K562 (cell line): ENCODE measurements around the gene DHDH. TPM values are rescaled to one million over a fixed set of nuclear protein-coding genes. Genes with fewer than 3 reads are reported as not detected.

Source experiments
- ATAC-seq: fragments of 200-7000 bp; cut with Tn5 transposase; 3 replicates; pipeline ENCODE4 v1.9.1; 2020; ENCODE audit warnings: moderate library complexity
- BruUV-seq: library from RNA; stranded (reverse); fragments of 400-500 nt; replicated peaks from 2 replicates; lab custom pipeline; 2021; lab: Mats Ljungman, UMichigan
- CTCF ChIA-PET: fragments of 300-600 bp; formaldehyde crosslinking; extraction: SDS; loops from one replicate; lab custom pipeline; 2021; ENCODE audit warnings: low intra/inter-chr PET ratio; lab: Yijun Ruan, JAX
- POLR2A ChIA-PET: fragments of 300-600, 350-650 bp; sonication (Branson Sonifier 250); formaldehyde crosslinking; extraction: SDS; loops from one replicate; lab custom pipeline; 2021; ENCODE audit warnings: antibody characterized with exemption, inconsistent platforms; lab: Yijun Ruan, JAX
- DNase-seq, 4 experiments: peaks; one replicate each; pipeline versions ENCODE4 v3.0.0 to v3.0.0-alpha.2; 2011 to 2018; ENCODE audit warnings: low spot score in 3 of 4, mixed read lengths in 3 of 4; ENCODE audit errors: extremely low read depth in 1 of 4
- FAIRE-seq: peaks from 2 replicates; lab custom pipeline; 2011; peaks lifted over from hg19 to GRCh38; lab: Jason Lieb, UNC
- H2AFZ ChIP-seq: 2 replicates; pipeline ENCODE4 v1.6.0; 2011; ENCODE audit warnings: low read depth, low read length, control low read depth, inconsistent platforms
- H3K27ac ChIP-seq: fragments of 200-600 bp; 3 replicates; pipeline ENCODE4 v1.8.0; 2011; ENCODE audit warnings: low read depth, mild to moderate bottlenecking, control low read depth, inconsistent platforms, low read length, moderate library complexity, mixed read lengths; ENCODE audit errors: extremely low read depth
- H3K27me3 ChIP-seq, 2 experiments: fragments of 300-600 bp in 1 of 2; 2 replicates in 1 of 2; 3 replicates in 1 of 2; pipeline versions ENCODE4 v1.6.0 to v1.8.0; 2011; ENCODE audit warnings: inconsistent platforms in 2 of 2, low read length in 2 of 2, mild to moderate bottlenecking in 1 of 2, mixed read lengths in 1 of 2, moderate library complexity in 1 of 2; ENCODE audit not compliant: control insufficient read depth in 2 of 2, insufficient read depth in 2 of 2
- H3K36me3 ChIP-seq: fragments of 300-600 bp; 3 replicates; pipeline ENCODE4 v1.8.0; 2011; ENCODE audit warnings: mild to moderate bottlenecking, low read length, inconsistent platforms; ENCODE audit not compliant: control insufficient read depth, insufficient read depth
- H3K4me1 ChIP-seq, 2 experiments: fragments of 200-600 bp in 1 of 2; replicated peaks in 1 of 2; 2 replicates in 1 of 2; 3 replicates in 1 of 2; pipeline versions ENCODE4 v1.5.1 to v1.8.0; 2011; ENCODE audit warnings: inconsistent platforms in 2 of 2, low read length in 2 of 2, mild to moderate bottlenecking in 1 of 2, mixed read lengths in 1 of 2, moderate library complexity in 1 of 2; ENCODE audit not compliant: control insufficient read depth in 2 of 2, insufficient read depth in 2 of 2
- H3K4me2 ChIP-seq: 2 replicates; pipeline ENCODE4 v1.6.1; 2011; ENCODE audit warnings: low read length, control low read depth, inconsistent platforms, mixed read lengths; ENCODE audit not compliant: insufficient read depth
- H3K4me3 ChIP-seq: fragments of 200-600 bp; sonication (generic), shearing (Covaris generic); 2 replicates; pipeline ENCODE4 v1.5.1; 2016; ENCODE audit warnings: control low read depth, inconsistent platforms
- H3K79me2 ChIP-seq: fragments of 200-600 bp; 3 replicates; pipeline ENCODE4 v1.8.0; 2011; ENCODE audit warnings: low read length, inconsistent platforms; ENCODE audit not compliant: control insufficient read depth, insufficient read depth
- H3K9ac ChIP-seq, 2 experiments: 2 replicates each; pipeline versions ENCODE4 v1.6.0 to v1.6.1; 2011; ENCODE audit warnings: low read depth in 2 of 2, low read length in 2 of 2, control low read depth in 1 of 2, inconsistent platforms in 1 of 2, mild to moderate bottlenecking in 1 of 2, mixed read lengths in 1 of 2; ENCODE audit not compliant: insufficient read depth in 1 of 2
- H3K9me1 ChIP-seq: one replicate; pipeline ENCODE4 v1.6.0; 2011; ENCODE audit warnings: inconsistent platforms, mild to moderate bottlenecking, low read length, moderate library complexity; ENCODE audit not compliant: control insufficient read depth, insufficient read depth
- H3K9me3 ChIP-seq: replicated peaks from 2 replicates; pipeline ENCODE4 v1.5.1; 2011; ENCODE audit warnings: low read depth, low read length, inconsistent platforms; ENCODE audit not compliant: control insufficient read depth, insufficient read depth
- H4K20me1 ChIP-seq: replicated peaks from 2 replicates; pipeline ENCODE4 v1.6.1; 2011; ENCODE audit warnings: low read length, inconsistent platforms, mixed read lengths; ENCODE audit not compliant: control insufficient read depth, insufficient read depth
- FOXJ3 ChIP-seq: sonication (generic); formaldehyde crosslinking; IDR thresholded peaks from 2 replicates; pipeline ENCODE4 v1.4.0; 2020; ENCODE audit warnings: mild to moderate bottlenecking, missing genetic modification reagents
- FOXK1 ChIP-seq: sonication (generic); formaldehyde crosslinking; IDR thresholded peaks from 2 replicates; pipeline ENCODE4 v1.8.0; 2022; ENCODE audit warnings: missing genetic modification reagents, mild to moderate bottlenecking, borderline replicate concordance
- KAT7 ChIP-seq: sonication (generic); formaldehyde crosslinking; IDR thresholded peaks from 2 replicates; pipeline ENCODE4 v1.8.0; 2022; ENCODE audit warnings: missing genetic modification reagents, mild to moderate bottlenecking, borderline replicate concordance
- POLR3G ChIP-seq: IDR thresholded peaks from 2 replicates; pipeline ENCODE4 v1.6.1; 2011; ENCODE audit not compliant: insufficient read length, insufficient replicate concordance; ENCODE audit errors: extremely low read depth
- RAD21 ChIP-seq, 2 experiments: fragments of 250-450 bp in 1 of 2; fragments of 450-650 bp in 1 of 2; sonication (Bioruptor Pico) in 1 of 2; formaldehyde crosslinking in 1 of 2; IDR thresholded peaks in 1 of 2; conservative IDR thresholded peaks in 1 of 2; 2 replicates each; pipeline versions ENCODE4 v1.4.0 to v1.8.0; 2020 to 2022; ENCODE audit warnings: mild to moderate bottlenecking in 2 of 2, moderate library complexity in 1 of 2
- RB1 ChIP-seq: fragments of 450-650 bp; IDR thresholded peaks from 2 replicates; pipeline ENCODE4 v1.6.1; 2017; ENCODE audit warnings: low read depth, mild to moderate bottlenecking
- SP1 ChIP-seq: sonication (generic); formaldehyde crosslinking; IDR thresholded peaks from 2 replicates; pipeline ENCODE4 v1.8.1; 2022; ENCODE audit warnings: mild to moderate bottlenecking, missing genetic modification reagents
- TARDBP ChIP-seq: fragments of 450-650 bp; IDR thresholded peaks from 2 replicates; pipeline ENCODE4 v1.6.1; 2016
- ZC3H4 ChIP-seq: sonication (generic); formaldehyde crosslinking; IDR thresholded peaks from 2 replicates; pipeline ENCODE4 v1.9.0; 2021; ENCODE audit warnings: missing genetic modification reagents, borderline replicate concordance
- ZNF12 ChIP-seq: sonication (generic); formaldehyde crosslinking; IDR thresholded peaks from 2 replicates; pipeline ENCODE4 v1.4.0; 2020; ENCODE audit warnings: mild to moderate bottlenecking, missing genetic modification reagents
- ZNF830 ChIP-seq: fragments of 250-450 bp; sonication (Bioruptor Pico); IDR thresholded peaks from 2 replicates; pipeline ENCODE4 v1.5.0; 2021; ENCODE audit warnings: mild to moderate bottlenecking
- WGBS: fragments of 100-300 bp; shearing (Covaris generic); methylation state at CpG from one replicate; pipeline ENCODE4 v1.1.6; 2016; ENCODE audit warnings: low coverage, mixed read lengths; ENCODE audit not compliant: insufficient coverage; ENCODE audit errors: missing lambda C conversion rate; 5-methylcytosine and 5-hydroxymethylcytosine counted together
- in situ Hi-C: fragments of 300-500 bp; cut with MboI; formaldehyde crosslinking; loops from 4 replicates; pipeline ENCODE4 v1.15.0; 2018; ENCODE audit warnings: inconsistent platforms, mixed read lengths
- intact Hi-C: fragments of 100-400 bp; cut with micrococcal nuclease; formaldehyde crosslinking; loops from 2 replicates; pipeline ENCODE4 v1.14.2; 2022
- polyA plus RNA-seq, 8 experiments: library from polyadenylated mRNA; depleted of rRNA in 4 of 8; stranded (reverse) in 5 of 8; unstranded in 3 of 8; fragments of >200 nt; fragmentation: Nextera tagmentation in 2 of 8; fragmentation: Illumina TruSeq in 1 of 8; extraction: Ambion mirVana in 2 of 8; extraction: Trizol in 1 of 8; gene quantifications; 2 replicates each; pipeline versions ENCODE4 v1.2.1 to v1.2.3, GENCODE V29; 2011 to 2014; ENCODE audit warnings: inconsistent platforms in 1 of 8, missing spikeins in 1 of 8
- total RNA-seq, 7 experiments: library from RNA; depleted of rRNA in 6 of 7; stranded (reverse); fragments of >200 nt in 6 of 7; fragmentation: Illumina TruSeq in 2 of 7; extraction: Trizol in 2 of 7; gene quantifications; 2 replicates each; pipeline versions ENCODE4 v1.2.1 to v1.2.3, GENCODE V29; 2011 to 2021; ENCODE audit warnings: low replicate concordance in 1 of 7
- TF ChIP-seq, protein P1 (sequence below), 2 experiments: fragments of 450-650 bp in 1 of 2; sonication (generic) in 1 of 2; formaldehyde crosslinking in 1 of 2; IDR thresholded peaks; 2 replicates each; pipeline versions ENCODE4 v1.7.1 to v1.9.0; 2016 to 2022; ENCODE audit warnings: inconsistent platforms in 1 of 2, mild to moderate bottlenecking in 1 of 2, missing genetic modification reagents in 1 of 2

Gene DHDH
- total and polyA plus RNA-seq, 9 of the 15 experiments (the other 6 are each of a cell fraction or from before 2014, with no cell fraction given), result 0.37 to 1.9 (median 0.87) TPM

DNA sequence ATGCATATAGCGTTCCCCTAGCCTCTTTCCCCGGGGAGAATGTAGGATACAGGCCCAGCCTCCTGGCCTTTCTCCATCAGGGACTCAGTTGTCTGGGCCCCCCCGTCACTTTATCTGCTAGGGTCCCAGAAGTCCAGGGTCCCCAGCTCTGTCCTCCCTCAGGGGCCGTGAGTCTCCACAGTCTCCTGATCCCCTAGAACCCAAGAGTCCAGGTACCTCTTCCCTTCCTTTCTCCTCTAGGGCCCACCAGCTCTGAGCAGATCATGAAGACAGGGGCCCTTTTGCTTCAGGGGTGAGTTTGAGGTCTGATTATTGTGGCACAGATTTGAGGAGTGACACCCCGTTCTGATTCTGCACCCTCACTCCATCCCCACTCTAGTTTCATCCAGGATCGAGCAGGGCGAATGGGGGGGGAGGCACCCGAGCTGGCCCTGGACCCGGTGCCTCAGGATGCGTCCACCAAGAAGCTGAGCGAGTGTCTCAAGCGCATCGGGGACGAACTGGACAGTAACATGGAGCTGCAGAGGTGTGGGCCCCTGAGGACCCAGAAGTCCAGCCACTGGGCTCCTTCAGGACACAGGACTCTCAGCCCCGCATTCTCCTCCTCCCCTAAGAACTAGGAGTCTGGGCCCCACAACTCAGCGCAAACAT, 21.9 kb downstream of the DHDH start:
- intact Hi-C loops, result loop anchor here (2.0 kb wide), 1 partner anchor 23 kb away; the partner anchor contains the start of gene DHDH
- CTCF ChIA-PET, result no interaction called here
- in situ Hi-C loops, result no loop called here
- TF ChIP-seq TARDBP (no peak), ZNF830 (CRISPR knock-in tag) (no peak), SP1 (CRISPR knock-in tag) (0 out of 2 replicates have a peak, but pooled peaks have one; percentile 42), RAD21 (CRISPR knock-in tag; conservative IDR thresholded peaks at IDR 0.05 in 1 of 2, IDR thresholded peaks at IDR 0.05 in 1 of 2) (no peak), FOXK1 (CRISPR knock-in tag) (no peak), RB1 (no peak), POLR3G (no peak), ZC3H4 (no peak), FOXJ3 (CRISPR knock-in tag) (no peak), KAT7 (CRISPR knock-in tag) (peak; percentile 79), ZNF12 (CRISPR knock-in tag) (no peak)
- TF ChIP-seq, protein P1, sequence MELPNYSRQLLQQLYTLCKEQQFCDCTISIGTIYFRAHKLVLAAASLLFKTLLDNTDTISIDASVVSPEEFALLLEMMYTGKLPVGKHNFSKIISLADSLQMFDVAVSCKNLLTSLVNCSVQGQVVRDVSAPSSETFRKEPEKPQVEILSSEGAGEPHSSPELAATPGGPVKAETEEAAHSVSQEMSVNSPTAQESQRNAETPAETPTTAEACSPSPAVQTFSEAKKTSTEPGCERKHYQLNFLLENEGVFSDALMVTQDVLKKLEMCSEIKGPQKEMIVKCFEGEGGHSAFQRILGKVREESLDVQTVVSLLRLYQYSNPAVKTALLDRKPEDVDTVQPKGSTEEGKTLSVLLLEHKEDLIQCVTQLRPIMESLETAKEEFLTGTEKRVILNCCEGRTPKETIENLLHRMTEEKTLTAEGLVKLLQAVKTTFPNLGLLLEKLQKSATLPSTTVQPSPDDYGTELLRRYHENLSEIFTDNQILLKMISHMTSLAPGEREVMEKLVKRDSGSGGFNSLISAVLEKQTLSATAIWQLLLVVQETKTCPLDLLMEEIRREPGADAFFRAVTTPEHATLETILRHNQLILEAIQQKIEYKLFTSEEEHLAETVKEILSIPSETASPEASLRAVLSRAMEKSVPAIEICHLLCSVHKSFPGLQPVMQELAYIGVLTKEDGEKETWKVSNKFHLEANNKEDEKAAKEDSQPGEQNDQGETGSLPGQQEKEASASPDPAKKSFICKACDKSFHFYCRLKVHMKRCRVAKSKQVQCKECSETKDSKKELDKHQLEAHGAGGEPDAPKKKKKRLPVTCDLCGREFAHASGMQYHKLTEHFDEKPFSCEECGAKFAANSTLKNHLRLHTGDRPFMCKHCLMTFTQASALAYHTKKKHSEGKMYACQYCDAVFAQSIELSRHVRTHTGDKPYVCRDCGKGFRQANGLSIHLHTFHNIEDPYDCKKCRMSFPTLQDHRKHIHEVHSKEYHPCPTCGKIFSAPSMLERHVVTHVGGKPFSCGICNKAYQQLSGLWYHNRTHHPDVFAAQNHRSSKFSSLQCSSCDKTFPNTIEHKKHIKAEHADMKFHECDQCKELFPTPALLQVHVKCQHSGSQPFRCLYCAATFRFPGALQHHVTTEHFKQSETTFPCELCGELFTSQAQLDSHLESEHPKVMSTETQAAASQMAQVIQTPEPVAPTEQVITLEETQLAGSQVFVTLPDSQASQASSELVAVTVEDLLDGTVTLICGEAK (IDR thresholded peaks at IDR 0.05), result no peak
- TF ChIP-seq, protein P1 (CRISPR knock-in tag; IDR thresholded peaks at IDR 0.05), result no peak

More for the DNA sequence above, 21.9 kb downstream of the DHDH start:
- Histone ChIP-seq H2AFZ (0 out of 2 replicates have a peak overlapping the region, but pooled peaks have one; percentile 92), H3K9me1 (no peaks in the 10 kb centered on the region), H3K4me2 (peak overlapping the region; percentile 91), H3K27me3 (no peaks in the 10 kb centered on the region), H3K9ac (peak overlapping the region; percentile 83 to 98), H4K20me1 (no peaks in the 10 kb centered on the region), H3K4me1 (peaks cover 26 to 38% of the 10 kb centered on the region in 2 experiments; a peak in 4 of 5 replicates), H3K79me2 (peaks cover 15% of the 10 kb centered on the region), H3K36me3 (peaks cover 16% of the 10 kb centered on the region), H3K9me3 (no peaks in the 10 kb centered on the region), H3K4me3 (peak overlapping the region; percentile 79), H3K27ac (peak overlapping the region; percentile 77)
- POLR2A ChIA-PET, result interaction anchor here (0.6 to 3.6 kb wide), 6 partner anchors 9 to 149 kb away, joined by 3 to 48 read pairs (median 4); partner anchors contain the start of genes FTL and PPP1R15A
- no TSS peak for BruUV-seq
- 44% methylated on average over 14 of the region's 16 CpGs for WGBS
- no peak for DNase-seq
- FAIRE-seq, result no peak
- ATAC-seq, result no peak
